GM12878 (cell line): ENCODE results near the gene IQGAP3. TPM values are rescaled to one million over a fixed set of nuclear protein-coding genes. Genes with fewer than 3 reads are reported as not detected.

Experiments
- E2F4 ChIP-seq: IDR thresholded peaks from 2 replicates; pipeline ENCODE4 v1.6.1; 2012; ENCODE audit warnings: low read depth, low read length, improper control_type of control experiment
- ESRRA ChIP-seq: IDR thresholded peaks from 2 replicates; pipeline ENCODE4 v1.6.1; 2012; ENCODE audit warnings: mild to moderate bottlenecking, low read length, improper control_type of control experiment
- FOXK2 ChIP-seq: fragments of 450-650 bp; IDR thresholded peaks from 2 replicates; pipeline ENCODE4 v1.6.1; 2017; ENCODE audit warnings: mild to moderate bottlenecking, moderate library complexity
- HDAC6 ChIP-seq: fragments of 200-600 bp; sonication (generic); IDR thresholded peaks from one replicate; pipeline ENCODE4 v1.8.0; 2017; ENCODE audit warnings: antibody characterized with exemption; ENCODE audit not compliant: unreplicated experiment
- IKZF1 ChIP-seq: fragments of 450-650 bp; conservative IDR thresholded peaks from 2 replicates; pipeline ENCODE4 v1.6.1; 2017; ENCODE audit warnings: antibody characterized with exemption, mild to moderate bottlenecking
- KDM1A ChIP-seq: fragments of 200-600 bp; sonication (generic); IDR thresholded peaks from 2 replicates; pipeline ENCODE4 v1.6.1; 2016; ENCODE audit warnings: borderline replicate concordance
- MEF2A ChIP-seq: IDR thresholded peaks from 2 replicates; pipeline ENCODE4 v1.6.1; 2011; ENCODE audit warnings: low read depth, mild to moderate bottlenecking, low read length, moderate library complexity; ENCODE audit not compliant: insufficient read depth
- MYC ChIP-seq: IDR thresholded peaks from 2 replicates; pipeline ENCODE4 v1.6.1; 2011; ENCODE audit warnings: mild to moderate bottlenecking, low read length, moderate library complexity, inconsistent platforms; ENCODE audit not compliant: insufficient read depth, insufficient replicate concordance, insufficient read length, severe bottlenecking
- NBN ChIP-seq: fragments of 450-650 bp; IDR thresholded peaks from 2 replicates; pipeline ENCODE4 v1.6.1; 2016
- NFXL1 ChIP-seq: fragments of 450-650 bp; IDR thresholded peaks from 2 replicates; pipeline ENCODE4 v1.6.1; 2017; ENCODE audit warnings: antibody characterized with exemption, mild to moderate bottlenecking, borderline replicate concordance
- NKRF ChIP-seq: fragments of 450-650 bp; conservative IDR thresholded peaks from 2 replicates; pipeline ENCODE4 v1.6.1; 2017; ENCODE audit warnings: mild to moderate bottlenecking, moderate library complexity
- PAX8 ChIP-seq: fragments of 450-650 bp; IDR thresholded peaks from 2 replicates; pipeline ENCODE4 v1.6.1; 2017; ENCODE audit warnings: mild to moderate bottlenecking, moderate library complexity
- POU2F2 ChIP-seq: IDR thresholded peaks from 3 replicates; pipeline ENCODE4 v1.6.1; 2011; ENCODE audit warnings: low read depth, mild to moderate bottlenecking, low read length, borderline replicate concordance
- RELA ChIP-seq: fragments of 450-650 bp; IDR thresholded peaks from 2 replicates; pipeline ENCODE4 v1.8.0; 2014; ENCODE audit warnings: borderline replicate concordance; ENCODE audit not compliant: partially characterized antibody
- RFX5 ChIP-seq: IDR thresholded peaks from 2 replicates; pipeline ENCODE4 v1.6.1; 2011; ENCODE audit warnings: low read depth, low read length, improper control_type of control experiment
- SKIL ChIP-seq: fragments of 450-650 bp; IDR thresholded peaks from 2 replicates; pipeline ENCODE4 v1.6.1; 2017; ENCODE audit warnings: mild to moderate bottlenecking, low read depth, inconsistent platforms; ENCODE audit not compliant: poor library complexity, severe bottlenecking
- SUPT20H ChIP-seq: IDR thresholded peaks from 2 replicates; pipeline ENCODE4 v1.6.1; 2011; ENCODE audit warnings: low read depth, mild to moderate bottlenecking, low read length, moderate library complexity, borderline replicate concordance; ENCODE audit not compliant: control insufficient read depth
- USF1 ChIP-seq: IDR thresholded peaks from 2 replicates; pipeline ENCODE4 v1.6.1; 2011; ENCODE audit warnings: borderline replicate concordance, low read depth, mild to moderate bottlenecking, moderate library complexity, mixed read lengths, low read length; ENCODE audit not compliant: insufficient read depth; ENCODE audit errors: extremely low read length
- WRNIP1 ChIP-seq: IDR thresholded peaks from 2 replicates; pipeline ENCODE4 v1.6.1; 2011; ENCODE audit warnings: low read depth, low read length, improper control_type of control experiment, borderline replicate concordance
- ZBTB11 ChIP-seq: fragments of 450-650 bp; formaldehyde crosslinking; IDR thresholded peaks from 2 replicates; pipeline ENCODE4 v1.5.0; 2022; ENCODE audit warnings: mild to moderate bottlenecking, missing genetic modification characterization
- ZNF622 ChIP-seq: fragments of 450-650 bp; IDR thresholded peaks from 2 replicates; pipeline ENCODE4 v1.6.1; 2017; ENCODE audit warnings: mild to moderate bottlenecking, inconsistent platforms
- polyA plus RNA-seq, 11 experiments: library from polyadenylated mRNA; depleted of rRNA in 4 of 11; unstranded in 6 of 11; stranded (reverse) in 5 of 11; fragments of >200 nt; fragmentation: Nextera tagmentation in 4 of 11; fragmentation: Illumina TruSeq in 1 of 11; extraction: Ambion mirVana in 4 of 11; extraction: Trizol in 1 of 11; gene quantifications; 1 replicate in 1 of 11; 2 replicates in 10 of 11; pipeline versions ENCODE4 v1.2.1 to v1.2.3, GENCODE V29; 2011 to 2016; ENCODE audit warnings: inconsistent platforms in 2 of 11, missing spikeins in 2 of 11, low read depth in 1 of 11
- total RNA-seq, 4 experiments: library from RNA; depleted of rRNA in 3 of 4; stranded (reverse); fragments of >200 nt in 3 of 4; fragmentation: Illumina TruSeq in 1 of 4; extraction: Trizol in 1 of 4; gene quantifications; 2 replicates each; pipeline versions ENCODE4 v1.2.1 to v1.2.3, GENCODE V29; 2013 to 2021

IQGAP3 gene
- total and polyA plus RNA-seq, 10 of the 15 experiments (the other 5 are each of a cell fraction or from before 2014, with no cell fraction given), result 1.1 to 10.7 (median 7.9) TPM

- TF ChIP-seq SUPT20H (no peak), NKRF (0 out of 2 replicates have a peak, but pooled peaks have one; percentile 27), RFX5 (no peak), KDM1A (no peak), RELA (no peak), ESRRA (no peak), WRNIP1 (no peak), ZNF622 (no peak), SKIL (no peak), FOXK2 (no peak), HDAC6 (no peak), PAX8 (no peak), IKZF1 (peak; percentile 91), NFXL1 (no peak), MEF2A (0 out of 2 replicates have a peak, but pooled peaks have one; percentile 26), MYC (no peak), POU2F2 (no peak), NBN (no peak), ZBTB11 (CRISPR knock-in tag) (no peak), E2F4 (no peak), USF1 (no peak)
Observed at GRCh38 chr1:156492591-156493080, 79.7 kb downstream of the IQGAP3 start (continued).
